Colonic mucosa (tissue), 4 donors: Measurements from ENCODE around the gene SYNGAP1. TPM values are rescaled to one million over a fixed set of nuclear protein-coding genes. Genes with fewer than 3 reads are reported as not detected.

Experiments
- DNase-seq: peaks from one replicate; pipeline ENCODE4 v3.0.0-alpha.2; 2020
- H3K27ac ChIP-seq: fragments of 200-600 bp; one replicate; pipeline ENCODE4 v1.8.0; 2021
- H3K27me3 ChIP-seq: fragments of 200-600 bp; one replicate; pipeline ENCODE4 v1.8.0; 2021
- H3K36me3 ChIP-seq: fragments of 200-600 bp; one replicate; pipeline ENCODE4 v1.8.0; 2021
- H3K4me1 ChIP-seq: fragments of 200-600 bp; one replicate; pipeline ENCODE4 v1.8.0; 2021; ENCODE audit warnings: mild to moderate bottlenecking
- H3K4me3 ChIP-seq: fragments of 200-600 bp; one replicate; pipeline ENCODE4 v1.8.0; 2021
- H3K9ac ChIP-seq, 2 donors: one replicate each; pipeline ENCODE4 v1.7.0; 2013; ENCODE audit warnings: control low read depth in 2 of 2, low read depth in 2 of 2, low read length in 2 of 2
- H3K9me3 ChIP-seq: fragments of 200-600 bp; one replicate; pipeline ENCODE4 v1.8.0; 2021
- intact Hi-C: fragments of 100-400 bp; cut with DNase I; formaldehyde crosslinking; loops from one replicate; pipeline ENCODE4 v1.14.1; 2022
- total RNA-seq, 2 donors: library from RNA; stranded (reverse); fragmentation: NEBNext Ultra II Directional in 1 of 2; extraction: Animal tissue kit (Norgen Biotek cat#: 25700) in 1 of 2; gene quantifications; one replicate each; pipeline ENCODE4 v1.2.1, GENCODE V29; 2021
- TF ChIP-seq, protein P1 (sequence below): fragments of 200-600 bp; IDR thresholded peaks from one replicate; pipeline ENCODE4 v1.8.0; 2022; ENCODE audit warnings: antibody characterized with exemption, mild to moderate bottlenecking
- donor health status: healthy.
- donor health status: DM: no; HTN: no; CAD: no.
- donor health status: DM: no; HTN: no; CAD: no.

The SYNGAP1 gene
- total RNA-seq, 2 donors from 2014 or later: 5.3 to 10.4 TPM

- Histone ChIP-seq H3K9me3 (no peaks in the 10 kb centered on the region), H3K27ac (no peak overlapping the region), H3K4me3 (no peak overlapping the region), H3K27me3 (no peaks in the 10 kb centered on the region), H3K4me1 (peaks cover 7% of the 10 kb centered on the region), H3K36me3 (no peaks in the 10 kb centered on the region), H3K9ac (no peak overlapping the region)
- intact Hi-C loops: no loop called here
- DNase-seq: no peak
- TF ChIP-seq, protein P1, sequence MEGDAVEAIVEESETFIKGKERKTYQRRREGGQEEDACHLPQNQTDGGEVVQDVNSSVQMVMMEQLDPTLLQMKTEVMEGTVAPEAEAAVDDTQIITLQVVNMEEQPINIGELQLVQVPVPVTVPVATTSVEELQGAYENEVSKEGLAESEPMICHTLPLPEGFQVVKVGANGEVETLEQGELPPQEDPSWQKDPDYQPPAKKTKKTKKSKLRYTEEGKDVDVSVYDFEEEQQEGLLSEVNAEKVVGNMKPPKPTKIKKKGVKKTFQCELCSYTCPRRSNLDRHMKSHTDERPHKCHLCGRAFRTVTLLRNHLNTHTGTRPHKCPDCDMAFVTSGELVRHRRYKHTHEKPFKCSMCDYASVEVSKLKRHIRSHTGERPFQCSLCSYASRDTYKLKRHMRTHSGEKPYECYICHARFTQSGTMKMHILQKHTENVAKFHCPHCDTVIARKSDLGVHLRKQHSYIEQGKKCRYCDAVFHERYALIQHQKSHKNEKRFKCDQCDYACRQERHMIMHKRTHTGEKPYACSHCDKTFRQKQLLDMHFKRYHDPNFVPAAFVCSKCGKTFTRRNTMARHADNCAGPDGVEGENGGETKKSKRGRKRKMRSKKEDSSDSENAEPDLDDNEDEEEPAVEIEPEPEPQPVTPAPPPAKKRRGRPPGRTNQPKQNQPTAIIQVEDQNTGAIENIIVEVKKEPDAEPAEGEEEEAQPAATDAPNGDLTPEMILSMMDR: no peak
These were observed 10.5 kb downstream of the SYNGAP1 start for GRCh38 chr6:33430334-33430733.

GRCh38 chr6:33430991-33431879 is 11.4 kb downstream of the SYNGAP1 start:
- Histone ChIP-seq H3K27ac (no peak overlapping the region), H3K36me3 (no peaks in the 10 kb centered on the region), H3K9ac (no peak overlapping the region), H3K4me1 (peaks cover 7% of the 10 kb centered on the region), H3K9me3 (no peaks in the 10 kb centered on the region), H3K27me3 (no peaks in the 10 kb centered on the region), H3K4me3 (no peak overlapping the region)
- TF ChIP-seq, protein P1: no peak
- no peak for DNase-seq
- intact Hi-C loops: no loop called here

DNA sequence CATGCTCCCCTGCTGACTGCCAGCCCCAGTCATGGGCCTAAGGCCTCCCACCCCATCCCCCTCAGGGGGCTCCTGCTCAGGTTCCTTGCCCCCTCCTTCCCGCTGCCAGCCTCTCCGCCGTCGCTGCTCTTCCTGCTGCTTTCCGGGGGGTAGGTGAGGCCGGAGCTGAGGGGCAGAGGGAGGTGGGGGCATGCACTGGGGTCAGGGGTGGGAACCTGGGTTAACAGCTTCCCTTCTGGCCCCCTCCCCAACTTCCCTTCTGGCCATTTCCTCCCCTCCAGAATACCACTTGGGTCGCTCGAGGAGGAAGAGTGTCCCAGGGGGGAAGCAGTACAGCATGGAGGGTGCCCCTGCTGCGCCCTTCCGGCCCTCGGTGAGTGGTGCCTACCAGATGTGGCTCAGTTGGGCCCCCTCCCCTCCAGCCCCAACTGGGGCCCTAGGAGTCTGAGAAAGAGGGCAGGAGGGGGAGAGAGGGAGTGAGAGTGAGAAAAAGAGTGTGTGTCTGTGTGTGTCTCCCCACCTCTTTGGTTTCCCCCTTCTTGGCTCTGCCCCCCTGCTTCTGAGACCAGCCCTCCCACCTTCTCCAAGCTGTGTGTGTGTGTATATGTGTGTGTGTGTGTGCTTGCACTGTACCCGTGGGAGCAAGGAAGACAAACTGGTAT is 12.1 kb downstream of the SYNGAP1 start:
- no peak for DNase-seq
- TF ChIP-seq, protein P1: no peak

GRCh38 chr6:33432546-33432945 is 12.7 kb downstream of the SYNGAP1 start:
- H3K27ac ChIP-seq: no peak overlapping the region
- TF ChIP-seq, protein P1: no peak

More for the DNA sequence above, 12.1 kb downstream of the SYNGAP1 start:
- Histone ChIP-seq H3K9ac (no peak overlapping the region), H3K9me3 (no peaks in the 10 kb centered on the region), H3K4me1 (peaks cover 7% of the 10 kb centered on the region), H3K27ac (no peak overlapping the region), H3K27me3 (no peaks in the 10 kb centered on the region), H3K4me3 (no peak overlapping the region), H3K36me3 (no peaks in the 10 kb centered on the region)
- intact Hi-C loops: no loop called here

GRCh38 chr6:33433001-33433543 is 13.2 kb downstream of the SYNGAP1 start:
- TF ChIP-seq, protein P1: no peak
- Histone ChIP-seq H3K27me3 (no peaks in the 10 kb centered on the region), H3K9me3 (no peaks in the 10 kb centered on the region), H3K4me1 (peaks cover 7% of the 10 kb centered on the region), H3K4me3 (no peak overlapping the region), H3K36me3 (no peaks in the 10 kb centered on the region), H3K27ac (no peak overlapping the region), H3K9ac (no peak overlapping the region)
- intact Hi-C loops: no loop called here
- DNase-seq: no peak

More at GRCh38 chr6:33432546-33432945, 12.7 kb downstream of the SYNGAP1 start:
- intact Hi-C loops: no loop called here
- Histone ChIP-seq H3K36me3 (no peaks in the 10 kb centered on the region), H3K9ac (no peak overlapping the region), H3K4me1 (peaks cover 7% of the 10 kb centered on the region), H3K27me3 (no peaks in the 10 kb centered on the region), H3K4me3 (no peak overlapping the region), H3K9me3 (no peaks in the 10 kb centered on the region)
- no peak for DNase-seq
